SJCRH30 (cell line): ENCODE results near the gene MORN5. TPM values are rescaled to one million over a fixed set of nuclear protein-coding genes. Genes with fewer than 3 reads are reported as not detected.
A peak's percentile ranks its signal among the peaks of the same experiment; 100 is the strongest.

ENCODE experiments used
- DNase-seq, 2 experiments: peaks; one replicate each; pipeline ENCODE4 v3.0.0-alpha.2; 2015 to 2020
- H3K27ac ChIP-seq: fragments of 250-450 bp; sonication (Bioruptor Pico); 2 replicates; pipeline ENCODE4 v1.5.1; 2020; ENCODE audit warnings: mild to moderate bottlenecking, moderate library complexity
- H3K27me3 ChIP-seq: fragments of 250-450 bp; sonication (Bioruptor Pico); 2 replicates; pipeline ENCODE4 v1.5.1; 2020; ENCODE audit warnings: mild to moderate bottlenecking, moderate library complexity
- H3K36me3 ChIP-seq: fragments of 250-450 bp; sonication (Bioruptor Pico); 2 replicates; pipeline ENCODE4 v1.5.1; 2020; ENCODE audit warnings: mild to moderate bottlenecking, moderate library complexity
- H3K4me1 ChIP-seq: fragments of 250-450 bp; sonication (Bioruptor Pico); 2 replicates; pipeline ENCODE4 v1.5.1; 2020; ENCODE audit warnings: mild to moderate bottlenecking, moderate library complexity
- H3K4me3 ChIP-seq: fragments of 250-450 bp; sonication (Bioruptor Pico); 2 replicates; pipeline ENCODE4 v1.5.1; 2020; ENCODE audit warnings: mild to moderate bottlenecking, moderate library complexity
- H3K9me3 ChIP-seq: fragments of 250-450 bp; sonication (Bioruptor Pico); replicated peaks from 2 replicates; pipeline ENCODE4 v1.5.1; 2020; ENCODE audit warnings: mild to moderate bottlenecking, moderate library complexity
- total RNA-seq: library from RNA; depleted of rRNA; stranded (reverse); fragments of >200 nt; shearing (Covaris generic); gene quantifications from 2 replicates; pipeline ENCODE4 v1.2.3, GENCODE V29; 2014

The MORN5 gene
- total RNA-seq, 1 experiment from 2014 or later: not detected

DNA sequence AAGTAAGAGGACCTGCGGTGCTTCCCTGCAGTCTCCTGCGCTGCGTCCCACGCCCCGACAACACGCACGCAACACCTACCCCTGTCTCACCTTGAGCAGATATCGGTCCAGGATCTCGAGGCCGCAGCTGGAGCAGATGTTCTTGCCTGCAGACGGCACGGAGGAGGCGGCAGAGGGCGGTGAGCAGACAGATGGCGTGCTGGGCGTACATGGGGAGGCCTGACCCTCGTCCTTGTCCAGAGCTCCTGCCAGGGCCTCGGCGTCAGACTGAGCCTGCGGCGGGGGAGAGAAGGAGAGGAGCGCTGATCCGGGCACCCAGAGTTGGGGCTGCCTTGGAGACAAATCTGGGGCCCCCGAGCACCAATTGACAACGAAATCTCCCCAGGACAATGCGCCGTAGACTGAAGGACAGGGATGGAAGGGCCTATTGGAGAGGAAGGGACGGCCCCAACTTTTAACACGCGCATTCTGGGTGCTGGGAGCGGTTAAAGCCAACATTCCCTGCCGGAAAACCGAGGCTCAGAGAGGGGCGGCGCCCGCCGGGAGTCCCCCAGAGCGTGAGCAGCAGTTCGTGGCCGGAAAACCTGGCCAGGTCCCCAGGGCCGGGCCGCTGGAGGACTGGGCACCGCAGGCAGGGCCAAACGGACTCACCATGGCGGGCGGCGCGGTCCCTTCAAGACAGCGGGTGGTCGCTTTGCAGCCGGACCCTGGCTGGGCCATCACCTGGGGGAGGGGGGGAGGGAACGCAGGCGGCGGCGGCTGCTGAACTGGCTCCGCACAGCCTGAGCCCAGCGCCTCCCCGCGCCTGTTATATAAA is 67.3 kb downstream of the MORN5 start:
- Histone ChIP-seq H3K9me3 (no peaks in the 10 kb centered on the region), H3K27ac (no peak overlapping the region), H3K4me1 (no peaks in the 10 kb centered on the region; the same call in 1 of the 2 replicates), H3K27me3 (peaks cover 17% of the 10 kb centered on the region; the same call in 1 of the 2 replicates), H3K4me3 (no peak overlapping the region), H3K36me3 (no peaks in the 10 kb centered on the region)
- no peak for DNase-seq

DNA sequence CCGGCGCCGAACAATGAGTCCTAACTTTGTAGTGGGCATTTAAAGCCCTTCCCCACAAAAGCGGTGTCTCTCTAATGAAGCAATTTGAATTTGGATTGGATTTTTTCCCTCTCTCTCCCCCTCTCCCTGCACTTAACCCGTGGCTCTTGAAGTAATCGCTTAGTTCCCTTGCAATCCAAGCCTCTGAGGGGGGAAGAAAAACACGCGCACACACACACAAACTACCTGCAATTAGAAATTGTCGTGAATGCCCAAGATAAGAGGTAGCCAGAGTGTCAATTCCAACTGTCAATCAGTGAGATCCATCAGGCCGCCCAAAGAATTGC is 67.8 kb downstream of the MORN5 start:
- Histone ChIP-seq H3K27ac (no peak overlapping the region), H3K36me3 (no peaks in the 10 kb centered on the region), H3K4me1 (no peaks in the 10 kb centered on the region), H3K27me3 (peaks cover 17% of the 10 kb centered on the region; the same call in 1 of the 2 replicates), H3K9me3 (no peaks in the 10 kb centered on the region), H3K4me3 (peak overlapping the region; percentile 67)
- no peak for DNase-seq

- H3K27me3 ChIP-seq: peaks cover 17% of the 10 kb centered on the region; the same call in 1 of the 2 replicates
- peaks cover 3% of the 10 kb centered on the region; the same call in 1 of the 2 replicates for H3K4me1 ChIP-seq
- no peaks in the 10 kb centered on the region for H3K36me3 ChIP-seq
- no peak overlapping the region for H3K27ac ChIP-seq
- peak in 1 of 2 experiments; percentile 48 for DNase-seq
- peak overlapping the region; percentile 67 for H3K4me3 ChIP-seq
- no peaks in the 10 kb centered on the region for H3K9me3 ChIP-seq
Measured at GRCh38 chr9:122228191-122228567, 68.5 kb downstream of the MORN5 start.

GRCh38 chr9:122228568-122229484 is 69.1 kb downstream of the MORN5 start, which contains the start of gene LHX6:
LHX6 (minus strand) TSS chr9:122228957; CDS start chr9:122228740, 217 bp downstream.
- peaks cover 19% of the 10 kb centered on the region; the same call in 1 of the 2 replicates for H3K27me3 ChIP-seq
- peak; percentile 76 to 81 for DNase-seq
- H3K27ac ChIP-seq: no peak within 1 kb of the TSS; the same call in 1 of the 2 replicates
- peaks cover 3% of the 10 kb centered on the region; the same call in 1 of the 2 replicates for H3K4me1 ChIP-seq
- H3K36me3 ChIP-seq: no peaks in the 10 kb centered on the region
- H3K9me3 ChIP-seq: no peaks in the 10 kb centered on the region
- peak within 1 kb of the TSS; percentile 67 for H3K4me3 ChIP-seq

GRCh38 chr9:122229485-122229837 is 69.8 kb downstream of the MORN5 start:
- Histone ChIP-seq H3K4me1 (peaks cover 3% of the 10 kb centered on the region; the same call in 1 of the 2 replicates), H3K36me3 (no peaks in the 10 kb centered on the region), H3K27ac (no peak overlapping the region; the same call in 1 of the 2 replicates), H3K4me3 (peak overlapping the region; percentile 67), H3K27me3 (peaks cover 19% of the 10 kb centered on the region; the same call in 1 of the 2 replicates), H3K9me3 (no peaks in the 10 kb centered on the region)
- DNase-seq: no peak

DNA sequence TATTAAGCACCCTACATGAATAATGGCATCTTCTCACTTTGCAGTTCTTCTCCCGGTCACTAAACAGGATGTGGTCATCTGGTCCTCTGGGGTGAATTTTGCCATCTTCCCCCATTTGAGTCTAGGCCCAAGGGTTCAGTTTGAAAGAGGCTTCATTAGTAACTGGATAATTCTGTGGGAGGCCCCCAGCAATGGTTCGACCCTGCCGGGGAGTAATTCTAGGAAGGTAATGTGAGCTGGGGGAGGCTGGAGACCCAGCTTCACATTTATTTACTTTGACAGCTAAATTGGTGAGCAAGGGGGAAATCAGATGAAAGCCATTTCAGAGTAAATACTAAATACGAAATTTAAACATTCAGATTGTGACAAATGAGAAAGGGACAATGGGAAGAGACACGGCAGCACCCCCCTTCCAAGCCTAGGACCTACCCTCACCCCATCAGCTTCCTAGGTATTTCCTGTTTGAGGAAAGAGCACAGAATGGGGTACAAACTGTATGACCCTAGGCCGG is 73.1 kb downstream of the MORN5 start:
- Histone ChIP-seq H3K9me3 (no peaks in the 10 kb centered on the region), H3K36me3 (no peaks in the 10 kb centered on the region), H3K27me3 (peaks cover 19% of the 10 kb centered on the region; the same call in 1 of the 2 replicates), H3K4me3 (no peak overlapping the region), H3K27ac (no peak overlapping the region), H3K4me1 (peaks cover 3% of the 10 kb centered on the region; the same call in 1 of the 2 replicates)
- DNase-seq: no peak

GRCh38 chr9:122234022-122234748 is 74.5 kb downstream of the MORN5 start:
- H3K27me3 ChIP-seq: peaks cover 18% of the 10 kb centered on the region; the same call in 1 of the 2 replicates
- H3K4me3 ChIP-seq: no peak overlapping the region
- no peaks in the 10 kb centered on the region for H3K36me3 ChIP-seq
- peaks cover 3% of the 10 kb centered on the region; the same call in 1 of the 2 replicates for H3K4me1 ChIP-seq
- H3K27ac ChIP-seq: no peak overlapping the region
- no peak for DNase-seq
- no peaks in the 10 kb centered on the region for H3K9me3 ChIP-seq

DNA sequence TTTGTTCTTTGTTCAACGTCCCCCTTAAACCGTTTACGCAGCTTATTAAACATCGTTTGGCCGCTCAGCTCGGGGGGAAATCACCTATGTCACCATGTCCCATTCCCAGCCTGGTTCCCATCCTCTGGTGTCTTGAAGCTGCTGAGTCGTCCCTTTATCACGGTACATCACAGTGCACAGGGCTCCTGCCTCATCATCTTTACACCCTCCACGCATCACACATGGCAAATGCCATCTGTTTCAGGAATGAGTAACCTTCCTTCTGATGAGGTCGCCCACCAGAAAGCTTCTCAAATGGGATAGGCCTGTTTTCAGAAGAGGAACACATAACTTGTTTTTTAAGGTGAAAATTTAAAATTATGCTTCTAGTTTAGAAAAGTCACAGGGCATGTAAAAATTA is 77.0 kb downstream of the MORN5 start:
- Histone ChIP-seq H3K4me3 (no peak overlapping the region), H3K36me3 (peaks cover 14% of the 10 kb centered on the region), H3K27me3 (0 out of 2 replicates have a peak, but pooled peaks cover 2% of the 10 kb centered on the region), H3K9me3 (no peaks in the 10 kb centered on the region), H3K27ac (no peak overlapping the region), H3K4me1 (peaks cover 3% of the 10 kb centered on the region; the same call in 1 of the 2 replicates)
- no peak for DNase-seq

GRCh38 chr9:122239722-122240121 is 80.0 kb downstream of the MORN5 start:
- no peak for DNase-seq
- Histone ChIP-seq H3K9me3 (no peaks in the 10 kb centered on the region), H3K4me1 (no peaks in the 10 kb centered on the region), H3K27me3 (no peaks in the 10 kb centered on the region), H3K27ac (no peak overlapping the region), H3K36me3 (peaks cover 39% of the 10 kb centered on the region), H3K4me3 (no peak overlapping the region)

GRCh38 chr9:122244349-122244748 is 84.6 kb downstream of the MORN5 start:
- no peaks in the 10 kb centered on the region for H3K4me1 ChIP-seq
- H3K4me3 ChIP-seq: no peak overlapping the region
- H3K36me3 ChIP-seq: peaks cover 73% of the 10 kb centered on the region
- DNase-seq: no peak
- no peaks in the 10 kb centered on the region for H3K9me3 ChIP-seq
- H3K27me3 ChIP-seq: no peaks in the 10 kb centered on the region
- H3K27ac ChIP-seq: no peak overlapping the region

DNA sequence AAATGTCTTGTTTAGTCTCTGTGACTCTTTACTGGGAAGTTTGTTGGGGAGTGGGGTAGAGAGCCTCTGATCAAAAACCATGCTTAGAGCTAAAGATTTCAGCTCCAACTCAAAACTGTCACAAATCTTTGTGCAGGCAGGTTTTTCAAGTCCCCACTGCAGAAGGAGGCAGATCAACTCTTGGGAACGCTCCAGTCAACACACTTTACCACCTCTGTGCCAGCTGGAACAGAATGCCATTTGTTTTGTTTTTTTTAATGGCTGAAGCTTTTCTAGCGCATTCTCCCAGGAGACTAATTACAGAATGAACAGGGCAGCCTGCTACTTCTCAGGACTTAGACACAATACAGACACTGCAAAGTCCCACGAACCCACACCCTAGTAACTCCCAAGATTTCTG is 87.0 kb downstream of the MORN5 start:
- no peak for DNase-seq
- Histone ChIP-seq H3K4me3 (no peak overlapping the region), H3K4me1 (no peaks in the 10 kb centered on the region), H3K9me3 (no peaks in the 10 kb centered on the region), H3K27me3 (no peaks in the 10 kb centered on the region), H3K36me3 (peaks cover 76% of the 10 kb centered on the region), H3K27ac (no peak overlapping the region)

DNA sequence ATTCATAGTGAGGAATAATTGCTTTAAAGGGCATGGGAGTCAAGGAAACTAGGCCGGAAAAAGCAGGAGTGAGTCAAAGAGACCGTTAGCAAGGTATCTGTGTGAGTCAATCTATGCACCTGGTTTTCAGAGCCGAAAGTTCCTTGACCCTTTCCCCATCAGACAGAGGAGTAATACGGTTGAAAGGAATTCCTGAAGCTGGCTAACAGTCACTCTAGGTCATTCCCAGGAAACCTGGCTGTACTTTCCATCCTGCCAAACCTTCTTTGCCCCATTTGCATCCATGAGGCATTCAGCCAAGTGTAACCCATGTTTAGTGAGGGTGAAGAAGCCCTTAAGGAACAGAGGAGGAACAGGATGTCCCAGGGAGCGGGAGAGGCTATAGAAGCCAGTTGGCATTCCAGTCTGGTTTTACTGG is 88.7 kb downstream of the MORN5 start:
- Histone ChIP-seq H3K9me3 (no peaks in the 10 kb centered on the region), H3K4me1 (no peaks in the 10 kb centered on the region; the same call in 1 of the 2 replicates), H3K36me3 (peaks cover 80% of the 10 kb centered on the region), H3K27ac (no peak overlapping the region), H3K27me3 (no peaks in the 10 kb centered on the region), H3K4me3 (no peak overlapping the region)
- no peak for DNase-seq
